HG03378 (cell line): ENCODE measurements around the gene ERN2.
"Not testable (repeated sequence)": the region's sequence is repeated elsewhere in the genome, so short reads cannot be mapped to it uniquely, and the experiment has no call there.

ENCODE experiments used
- ATAC-seq: cut with Tn5 transposase; IDR thresholded peaks from one replicate; pipeline ENCODE4 v1.9.1; 2021; ENCODE audit warnings: mild to moderate bottlenecking, moderate library complexity; ENCODE audit not compliant: unreplicated experiment

ERN2 gene

DNA sequence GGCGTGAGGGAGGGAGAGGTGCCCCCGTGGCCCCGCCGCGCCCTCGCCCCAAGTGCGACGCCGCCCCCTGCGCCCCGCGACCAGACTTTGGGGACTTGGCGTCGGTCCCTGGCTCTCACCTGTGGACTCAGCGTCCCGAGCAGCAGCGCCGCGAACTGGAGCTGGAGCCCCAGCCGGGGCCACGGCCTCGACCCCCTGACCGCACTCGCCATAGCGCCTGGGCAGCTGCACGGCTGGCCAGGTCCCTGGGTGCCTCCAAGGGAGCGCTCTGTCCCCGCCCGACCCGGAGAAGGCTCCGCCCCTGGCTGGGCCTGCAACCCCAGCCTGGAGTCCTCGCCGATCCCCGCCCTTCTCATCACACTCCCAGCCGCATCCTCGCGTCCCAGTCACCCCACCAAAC lies at the start of gene ERN2:
ERN2 (minus strand) TSS at position 247 of the 400 bp plus-strand sequence; CDS start at position 212, 35 bp downstream.
- no peak for ATAC-seq

- ATAC-seq: no peak
These were observed 45.1 kb upstream of the ERN2 start for GRCh38 chr16:23757937-23758619.

GRCh38 chr16:23757116-23757515 lies 44.1 kb upstream of the ERN2 start:
- no peak for ATAC-seq

DNA sequence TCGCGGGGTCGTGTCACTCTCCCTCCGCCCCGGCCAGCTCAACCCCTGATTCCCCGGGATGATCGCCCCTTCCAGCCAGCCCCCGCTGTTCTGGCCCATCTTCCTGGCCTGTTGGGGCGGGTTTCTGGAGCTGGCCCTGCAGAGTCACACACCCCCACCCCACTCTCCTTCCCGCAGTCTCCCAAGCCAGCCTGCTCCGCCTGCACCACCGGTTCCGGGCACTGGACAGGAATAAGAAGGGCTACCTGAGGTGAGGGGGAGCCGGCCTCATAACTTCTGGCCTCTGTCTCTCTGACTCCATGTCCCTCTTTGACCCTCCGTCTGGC lies 42.4 kb upstream of the ERN2 start:
- ATAC-seq: no peak

GRCh38 chr16:23754594-23755483 lies 41.8 kb upstream of the ERN2 start, which contains the start of gene CHP2:
CHP2 (plus strand) TSS chr16:23755026; CDS start chr16:23755050, 24 bp downstream.
- ATAC-seq: no peak

DNA sequence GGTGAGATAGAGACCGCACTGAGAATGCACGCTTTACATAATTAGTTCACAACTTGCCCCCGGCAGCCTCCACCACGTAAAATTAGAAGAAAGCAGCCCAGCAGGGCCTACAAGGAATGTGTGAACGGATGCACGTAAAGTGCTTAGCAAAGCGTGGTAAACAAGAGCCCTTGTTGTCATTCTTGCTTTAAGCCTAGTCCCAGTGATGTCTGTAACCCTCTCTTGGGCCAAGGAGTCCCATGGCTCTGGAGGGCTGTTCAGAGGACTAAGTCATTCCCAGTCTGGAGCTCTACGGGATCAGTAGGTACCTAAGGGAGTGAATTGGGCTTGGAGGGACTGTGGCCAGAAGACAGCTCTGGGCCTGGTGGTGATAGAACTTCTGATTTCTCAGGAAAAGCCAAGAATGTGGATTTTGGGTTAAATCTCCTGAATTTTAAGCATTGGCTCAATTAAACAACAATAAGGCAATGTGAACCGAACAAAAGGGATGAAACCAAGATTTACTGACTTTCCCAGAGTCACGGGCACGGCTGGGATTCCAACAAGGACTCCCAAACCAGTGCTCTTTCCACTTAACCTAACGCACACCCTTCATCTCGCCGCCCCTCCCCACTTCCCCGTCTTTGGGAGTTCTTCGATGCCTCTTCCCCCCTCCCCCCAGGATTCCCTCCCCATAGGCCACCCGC lies 41.0 kb upstream of the ERN2 start:
- ATAC-seq: no peak

DNA sequence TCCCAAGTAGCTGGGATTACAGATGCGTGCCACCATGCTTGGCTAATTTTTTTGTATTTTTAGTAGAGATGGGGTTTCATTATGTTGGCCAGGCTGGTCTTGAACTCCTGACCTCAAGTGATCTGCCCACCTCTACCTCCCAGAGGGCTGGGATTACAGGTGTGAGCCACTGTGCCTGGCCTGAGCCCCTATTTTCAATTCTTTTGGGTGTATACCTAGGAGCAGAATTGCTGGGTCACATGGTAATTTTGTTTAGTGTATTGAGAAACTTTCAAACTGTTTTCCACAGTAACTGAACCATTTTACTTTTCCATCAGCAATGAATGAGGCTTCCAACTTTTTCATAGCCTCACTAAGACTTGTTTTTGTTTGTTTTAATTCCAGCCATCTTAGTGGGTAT lies 38.0 kb upstream of the ERN2 start:
- not testable (repeated sequence) for ATAC-seq

DNA sequence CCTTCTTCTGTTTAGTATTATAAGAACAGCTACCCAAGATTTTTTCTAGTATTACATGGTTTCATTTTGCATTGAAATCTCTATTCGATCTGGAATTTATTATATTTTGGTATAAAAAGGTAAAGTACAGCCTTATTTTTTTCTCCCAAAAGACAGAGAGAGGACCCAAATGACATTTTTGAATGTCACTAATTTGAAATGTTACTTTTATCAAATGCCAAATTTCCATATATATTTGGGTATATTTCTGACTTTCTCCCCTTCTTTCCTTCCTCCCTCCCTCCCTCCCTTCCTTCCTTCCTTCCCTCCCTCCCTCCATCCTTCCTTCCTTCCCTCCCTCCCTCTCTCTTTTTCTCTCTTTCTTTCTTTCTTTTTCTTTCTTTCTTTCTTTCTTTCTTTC lies 35.6 kb upstream of the ERN2 start:
- ATAC-seq: no peak

GRCh38 chr16:23745263-23745662 lies 32.2 kb upstream of the ERN2 start:
- ATAC-seq: no peak

DNA sequence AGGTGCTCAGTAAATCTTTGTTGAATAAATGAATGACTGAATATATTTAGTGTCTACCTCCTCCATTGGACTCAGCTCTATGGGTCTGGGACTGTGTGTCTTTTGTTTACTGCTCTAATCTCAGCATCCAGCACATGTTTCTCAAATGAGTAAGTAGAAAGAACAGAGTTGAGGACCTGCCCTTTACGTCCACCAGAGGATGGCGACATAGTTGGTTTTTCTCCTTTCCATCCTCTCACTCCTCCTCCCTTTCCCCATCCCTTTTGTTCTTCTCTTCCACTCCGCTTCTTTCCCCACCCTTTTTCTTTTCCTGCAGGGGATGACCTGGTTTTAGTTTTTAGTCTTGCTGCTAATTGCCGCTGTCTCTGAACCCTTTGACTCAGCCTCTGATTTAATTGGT lies 29.7 kb upstream of the ERN2 start:
- ATAC-seq: no peak

GRCh38 chr16:23741675-23742303 lies 28.8 kb upstream of the ERN2 start:
- ATAC-seq: no peak

DNA sequence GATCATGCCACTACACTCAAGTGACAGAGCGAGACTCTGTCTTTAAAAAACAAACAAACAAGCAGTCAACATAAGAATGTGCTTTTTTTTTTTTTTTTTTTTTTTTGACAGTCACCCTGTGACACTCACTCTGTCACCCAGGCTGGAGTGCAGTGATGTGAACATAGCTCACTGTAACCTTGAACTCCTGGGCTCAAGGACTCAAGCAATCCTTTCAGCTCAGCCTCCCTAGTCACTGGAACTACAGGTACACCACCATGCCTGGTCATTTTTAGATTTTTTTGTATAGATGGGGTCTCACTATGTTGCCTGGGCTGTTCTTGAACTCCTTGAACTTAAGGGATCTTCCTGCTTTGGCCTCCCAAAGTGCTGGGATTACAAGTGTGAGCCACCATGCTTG lies 26.5 kb upstream of the ERN2 start:
- ATAC-seq: no peak

DNA sequence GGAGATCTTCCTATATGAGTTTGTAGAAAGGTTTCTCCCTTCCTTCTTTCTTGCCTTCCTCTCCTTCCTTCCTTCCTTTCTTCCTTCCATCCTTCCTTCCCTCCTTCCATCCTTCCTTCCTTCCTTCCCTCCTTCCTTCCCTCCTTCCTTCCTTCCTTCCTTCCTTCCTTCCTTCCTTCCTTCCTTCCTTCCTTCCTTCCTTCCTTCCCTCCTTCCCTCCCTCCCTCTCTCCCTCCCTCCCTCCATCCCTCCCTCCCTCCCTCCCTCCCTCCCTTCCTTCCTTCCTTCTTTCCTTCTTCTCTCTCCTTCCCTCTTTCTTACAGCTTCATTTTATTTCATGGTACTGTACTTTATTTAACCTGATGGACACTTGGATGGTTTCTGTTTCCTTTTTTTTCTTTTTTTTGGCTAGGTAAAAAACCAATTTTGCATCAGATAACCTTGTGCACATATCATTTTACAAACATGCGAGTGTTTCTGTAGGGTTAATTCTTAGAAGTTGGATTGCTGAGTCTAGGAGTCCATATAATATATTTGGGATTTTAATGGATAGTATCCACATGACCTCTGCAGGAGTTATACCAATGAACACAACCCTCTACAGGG lies 24.5 kb upstream of the ERN2 start:
- not testable (repeated sequence) for ATAC-seq

DNA sequence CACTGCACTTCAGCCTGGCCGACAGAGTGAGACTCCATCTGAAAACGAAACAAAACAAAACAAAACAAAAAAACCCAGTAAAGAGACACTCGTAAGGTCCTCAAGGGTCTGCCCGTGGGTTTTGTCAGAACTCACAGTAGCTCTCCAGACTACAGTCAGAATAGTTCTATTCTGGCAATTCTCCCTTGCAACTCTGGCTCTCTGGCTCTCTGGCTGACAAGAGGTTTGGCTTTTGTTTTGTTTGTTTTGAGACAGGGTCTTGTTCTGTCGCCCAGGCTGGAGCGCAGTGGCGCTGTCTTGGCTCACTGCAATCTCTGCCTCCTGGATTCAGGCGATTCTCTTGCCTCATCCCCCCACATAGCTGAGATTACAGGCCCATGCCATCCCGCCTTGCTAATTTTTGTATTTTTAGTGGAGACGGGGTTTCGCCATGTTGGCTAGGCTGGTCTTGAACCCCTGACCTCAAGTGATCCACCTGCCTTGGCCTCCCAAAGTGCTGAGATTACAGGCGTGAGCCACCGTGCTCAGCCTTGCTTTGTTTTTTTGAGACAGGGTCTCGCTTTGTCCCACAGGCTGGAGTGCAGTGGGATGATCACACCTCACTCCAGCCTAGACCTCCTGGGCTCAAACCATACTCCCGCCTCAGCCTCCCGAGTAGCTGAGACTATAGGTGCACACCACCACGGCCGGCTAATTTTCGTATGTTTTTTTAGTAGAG lies 21.3 kb upstream of the ERN2 start:
- no peak for ATAC-seq

- no peak for ATAC-seq
These were observed 16.7 kb upstream of the ERN2 start for GRCh38 chr16:23729503-23730424.

GRCh38 chr16:23728112-23728477 lies 15.1 kb upstream of the ERN2 start:
- ATAC-seq: no peak

DNA sequence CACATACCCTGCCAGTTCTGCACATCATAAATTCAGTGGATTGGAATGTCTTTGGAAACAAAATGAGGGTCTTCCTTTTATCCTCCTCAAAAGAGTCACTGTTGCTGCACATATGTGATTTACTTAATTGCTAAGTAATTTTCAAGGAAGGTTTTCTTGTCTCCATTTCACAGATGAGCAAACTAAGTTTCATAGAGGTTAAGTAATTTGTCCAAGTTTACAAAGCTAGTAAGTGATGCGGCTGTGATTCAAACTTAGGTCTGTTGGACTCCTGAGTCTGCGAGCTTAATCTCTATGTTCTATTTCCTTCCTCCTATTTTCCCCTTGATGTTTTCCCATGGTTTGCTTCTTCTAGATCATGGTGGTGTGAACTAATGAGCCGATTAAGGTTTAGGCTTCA lies 13.7 kb upstream of the ERN2 start:
- no peak for ATAC-seq

DNA sequence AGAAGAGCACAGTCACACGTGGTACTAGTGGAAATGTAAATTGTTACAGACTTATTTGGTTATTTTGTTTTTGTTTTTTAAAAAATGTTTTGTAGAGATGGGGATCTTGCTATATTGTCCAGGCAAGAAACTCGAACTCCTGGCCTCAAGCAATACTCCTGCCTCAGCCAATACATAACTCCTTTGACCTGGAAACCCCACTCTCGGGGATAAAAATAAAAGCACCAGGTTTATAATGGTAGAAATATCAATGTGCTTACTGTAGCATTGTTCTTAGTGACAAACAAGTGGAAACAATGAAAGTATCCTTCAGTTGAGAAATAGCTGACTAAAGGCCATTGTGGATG lies 11.7 kb upstream of the ERN2 start:
- ATAC-seq: no peak

DNA sequence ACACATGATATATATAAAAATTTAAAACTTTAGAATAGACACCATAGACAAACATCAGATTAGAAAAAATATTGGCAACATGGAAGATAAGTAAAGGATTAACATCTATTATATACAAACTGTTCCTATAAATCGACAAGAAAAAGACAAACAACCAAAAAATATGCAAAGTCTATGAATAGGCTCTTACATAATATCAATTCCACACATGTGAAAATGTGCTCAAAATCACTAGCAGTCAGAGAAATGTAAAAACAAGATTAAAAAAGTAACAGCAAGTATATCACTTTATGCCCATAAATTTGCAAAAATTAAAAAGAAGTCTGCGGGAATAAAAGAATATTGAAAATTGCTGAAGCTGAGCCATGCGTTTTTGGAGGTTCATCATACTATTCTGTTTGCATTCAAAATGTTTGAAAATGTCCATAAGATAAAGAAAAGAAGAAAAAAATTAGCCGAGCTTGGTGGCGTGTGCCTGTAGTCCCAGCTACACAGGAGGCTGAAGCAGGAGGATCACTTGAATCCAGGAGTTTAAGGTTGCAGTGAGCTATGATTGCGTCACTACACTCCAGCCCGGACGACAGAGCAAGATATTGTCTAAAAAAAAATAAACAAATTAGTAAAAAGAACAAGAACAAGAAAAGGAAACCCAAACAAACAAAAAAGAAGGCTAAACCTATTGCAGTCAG lies 11.2 kb upstream of the ERN2 start:
- ATAC-seq: no peak
